Measurements from ENCODE around the gene KATNAL1. TPM values are rescaled to one million over a fixed set of nuclear protein-coding genes. Genes with fewer than 3 reads are reported as not detected.
"Not testable (repeated sequence)": the region's sequence is repeated elsewhere in the genome, so short reads cannot be mapped to it uniquely, and the experiment has no call there.

Gene KATNAL1
- polyA plus RNA-seq, 1 of the 3 experiments (the other 2 are of a cell fraction) = 5.1 TPM

- TF ChIP-seq RXRA (IDR thresholded peaks at IDR 0.05; ENCODE audit: borderline replicate concordance, low read depth) = no peak
Measured at GRCh38 chr13:30266756-30267155, 40.6 kb downstream of the KATNAL1 start (continued).

- POLR2A ChIA-PET; H3K27me3 ChIP-seq (ENCODE audit: insufficient read depth); H3K27ac ChIP-seq (ENCODE audit: low read depth in 2 of 2, low read length in 1 of 2); H3K9ac ChIP-seq; H3K4me3 ChIP-seq (ENCODE audit: low read depth in 2 of 2, low read length in 1 of 2); H4K20me1 ChIP-seq (ENCODE audit: insufficient read depth); CTCF ChIA-PET; H2AFZ ChIP-seq (ENCODE audit: low read depth); H3K4me2 ChIP-seq; H3K9me2 ChIP-seq; H3F3A ChIP-seq (replicated peaks; ENCODE audit: insufficient read depth); H3K9me3 ChIP-seq; DNase-seq: not testable (repeated sequence)
- H3K36me3 ChIP-seq (replicated peaks in 1 of 2; ENCODE audit: control insufficient read depth in 1 of 2, insufficient read depth in 2 of 2, low read length in 1 of 2) = peaks cover 11% of the 10 kb centered on the region in 2 experiments
- H3K4me1 ChIP-seq (ENCODE audit: control insufficient read depth in 1 of 2, insufficient read depth in 2 of 2, low read depth in 1 of 2, low read length in 1 of 2) = peaks cover 12 to 15% of the 10 kb centered on the region in 2 experiments
- WGBS (ENCODE audit: low lambda C conversion rate) = 97% methylated on average over 12 of the region's 22 CpGs
- peaks cover 54% of the 10 kb centered on the region for H3K79me2 ChIP-seq (ENCODE audit: insufficient read depth)
Measured at GRCh38 chr13:30259149-30259733, 48.1 kb downstream of the KATNAL1 start.

GRCh38 chr13:30257468-30258099 is 49.8 kb downstream of the KATNAL1 start:
- peaks cover 46% of the 10 kb centered on the region for H3K79me2 ChIP-seq (ENCODE audit: insufficient read depth)

GRCh38 chr13:30256713-30257467 is 50.5 kb downstream of the KATNAL1 start:
- TF ChIP-seq MAX (IDR thresholded peaks at IDR 0.05; ENCODE audit: low read depth) (no peak), FOXJ3 (CRISPR knock-in tag; IDR thresholded peaks at IDR 0.05) (no peak), RAD21 (IDR thresholded peaks at IDR 0.05; ENCODE audit: low read length) (peak; percentile 40), TAF1 (IDR thresholded peaks at IDR 0.05; ENCODE audit: borderline replicate concordance, low read depth, low read length) (no peak), CTCF (IDR thresholded peaks at IDR 0.05) (peak; percentile 22; the same call in 1 of the 2 replicates), TCF12 (IDR thresholded peaks at IDR 0.05) (no peak)
- CTCF ChIA-PET = interaction anchor here (0.9 to 1.8 kb wide), 4 partner anchors 9 to 205 kb away, joined by 3 to 4 read pairs (median 4); no protein-coding TSS in a partner anchor
- Histone ChIP-seq H3K9ac (no peak overlapping the region), H3K4me3 (ENCODE audit: low read depth in 2 of 2, low read length in 1 of 2) (no peak overlapping the region), H3K4me2 (no peak overlapping the region), H2AFZ (ENCODE audit: low read depth) (no peak overlapping the region), H3F3A (replicated peaks; ENCODE audit: insufficient read depth) (peaks cover 5% of the 10 kb centered on the region), H3K27me3 (ENCODE audit: insufficient read depth) (no peaks in the 10 kb centered on the region), H3K79me2 (ENCODE audit: insufficient read depth) (peaks cover 41% of the 10 kb centered on the region), H3K9me3 (no peaks in the 10 kb centered on the region), H3K36me3 (replicated peaks in 1 of 2; ENCODE audit: control insufficient read depth in 1 of 2, insufficient read depth in 2 of 2, low read length in 1 of 2) (peaks cover 16 to 23% of the 10 kb centered on the region in 2 experiments), H3K9me2 (no peaks in the 10 kb centered on the region), H4K20me1 (ENCODE audit: insufficient read depth) (no peaks in the 10 kb centered on the region), H3K27ac (ENCODE audit: low read depth in 2 of 2, low read length in 1 of 2) (peak overlapping the region in 1 of 2 experiments; percentile 87; a peak in 2 of 4 replicates), H3K4me1 (ENCODE audit: control insufficient read depth in 1 of 2, insufficient read depth in 2 of 2, low read depth in 1 of 2, low read length in 1 of 2) (peaks cover 12 to 19% of the 10 kb centered on the region in 2 experiments)
- no peak for DNase-seq
- POLR2A ChIA-PET = interaction anchor here (1.1 kb wide), 1 partner anchor 50 kb away, joined by 4 read pairs; the partner anchor contains the start of gene KATNAL1
- 94% methylated on average over 5 of the region's 5 CpGs for WGBS (ENCODE audit: low lambda C conversion rate)

More at GRCh38 chr13:30257468-30258099, 49.8 kb downstream of the KATNAL1 start:
- Histone ChIP-seq H4K20me1 (ENCODE audit: insufficient read depth) (no peaks in the 10 kb centered on the region), H3K4me3 (ENCODE audit: low read depth in 2 of 2, low read length in 1 of 2) (no peak overlapping the region), H3K4me1 (ENCODE audit: control insufficient read depth in 1 of 2, insufficient read depth in 2 of 2, low read depth in 1 of 2, low read length in 1 of 2) (peaks cover 12 to 19% of the 10 kb centered on the region in 2 experiments), H3K9me2 (no peaks in the 10 kb centered on the region), H3K36me3 (replicated peaks in 1 of 2; ENCODE audit: control insufficient read depth in 1 of 2, insufficient read depth in 2 of 2, low read length in 1 of 2) (peaks cover 16 to 22% of the 10 kb centered on the region in 2 experiments), H3K9ac (no peak overlapping the region), H3K27ac (ENCODE audit: low read depth in 2 of 2, low read length in 1 of 2) (peak overlapping the region; percentile 13 to 87; a peak in 3 of 4 replicates), H3K9me3 (no peaks in the 10 kb centered on the region), H3K27me3 (ENCODE audit: insufficient read depth) (no peaks in the 10 kb centered on the region), H3F3A (replicated peaks; ENCODE audit: insufficient read depth) (peaks cover 5% of the 10 kb centered on the region), H3K4me2 (no peak overlapping the region), H2AFZ (ENCODE audit: low read depth) (no peak overlapping the region)
- TF ChIP-seq FOSL2 (IDR thresholded peaks at IDR 0.05; ENCODE audit: borderline replicate concordance, low read depth) (no peak), NRF1 (IDR thresholded peaks at IDR 0.05; ENCODE audit: low read depth, low read length) (no peak), TEAD4 (IDR thresholded peaks at IDR 0.05; ENCODE audit: borderline replicate concordance, insufficient read depth) (no peak), EZH2phosphoT487 (IDR thresholded peaks at IDR 0.05; ENCODE audit: borderline replicate concordance, low read depth) (no peak), TCF12 (IDR thresholded peaks at IDR 0.05) (0 out of 2 replicates have a peak, but pooled peaks have one; percentile 13)
- 76% methylated on average over 6 of the region's 6 CpGs for WGBS (ENCODE audit: low lambda C conversion rate)
- peak; percentile 59 for DNase-seq
- POLR2A ChIA-PET = interaction anchor here (1.1 kb wide), 1 partner anchor 49 kb away, joined by 4 read pairs; the partner anchor contains the start of gene KATNAL1
- CTCF ChIA-PET = interaction anchor here (0.9 to 1.8 kb wide), 4 partner anchors 10 to 205 kb away, joined by 3 to 4 read pairs (median 4); no protein-coding TSS in a partner anchor
